Sigmoid colon (tissue), 4 donors: ENCODE data around the gene DYRK1A.

Source experiments
- CTCF ChIP-seq, 4 experiments: fragments of 450-650 bp in 3 of 4; fragments of 200-600 bp in 1 of 4; IDR thresholded peaks; one replicate each; pipeline ENCODE4 v1.5.1; 2016 to 2019; ENCODE audit warnings: antibody characterized with exemption in 4 of 4, mild to moderate bottlenecking in 3 of 4, moderate library complexity in 2 of 4
- EP300 ChIP-seq, 4 donors: sonication (generic); formaldehyde crosslinking; IDR thresholded peaks; one replicate each; pipeline ENCODE4 v1.6.1; 2017; ENCODE audit warnings: antibody characterized with exemption in 4 of 4

- TF ChIP-seq CTCF (IDR thresholded peaks at IDR 0.05) (no peak), EP300 (IDR thresholded peaks at IDR 0.05) (no peak)
These were observed 30.3 kb downstream of the DYRK1A start for GRCh38 chr21:37396855-37397254.
